Measurements from ENCODE around the gene P4HA2.
"Not testable (repeated sequence)": the region's sequence is repeated elsewhere in the genome, so short reads cannot be mapped to it uniquely, and the experiment has no call there.

P4HA2 gene

DNA sequence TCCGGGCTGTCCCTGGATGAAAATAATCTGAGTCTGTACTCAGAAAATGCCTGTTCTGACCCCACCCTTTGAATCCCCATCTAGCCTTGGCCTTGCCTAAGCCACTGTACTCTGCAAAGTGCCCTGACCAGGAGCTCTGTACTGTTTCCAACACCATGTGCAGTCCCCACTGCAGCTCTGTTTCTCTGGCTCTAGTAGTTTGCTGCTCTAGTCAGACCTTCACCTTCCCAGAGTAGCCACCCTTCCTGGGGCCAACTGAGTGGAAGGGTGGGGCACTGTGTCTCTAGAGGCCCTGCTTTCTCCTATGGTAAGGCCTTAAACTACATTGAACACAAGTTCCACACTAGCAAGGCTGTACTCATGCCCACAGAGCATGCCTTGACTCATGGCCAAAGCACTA lies 31.9 kb downstream of the P4HA2 start:
- no peak for DNase-seq

DNA sequence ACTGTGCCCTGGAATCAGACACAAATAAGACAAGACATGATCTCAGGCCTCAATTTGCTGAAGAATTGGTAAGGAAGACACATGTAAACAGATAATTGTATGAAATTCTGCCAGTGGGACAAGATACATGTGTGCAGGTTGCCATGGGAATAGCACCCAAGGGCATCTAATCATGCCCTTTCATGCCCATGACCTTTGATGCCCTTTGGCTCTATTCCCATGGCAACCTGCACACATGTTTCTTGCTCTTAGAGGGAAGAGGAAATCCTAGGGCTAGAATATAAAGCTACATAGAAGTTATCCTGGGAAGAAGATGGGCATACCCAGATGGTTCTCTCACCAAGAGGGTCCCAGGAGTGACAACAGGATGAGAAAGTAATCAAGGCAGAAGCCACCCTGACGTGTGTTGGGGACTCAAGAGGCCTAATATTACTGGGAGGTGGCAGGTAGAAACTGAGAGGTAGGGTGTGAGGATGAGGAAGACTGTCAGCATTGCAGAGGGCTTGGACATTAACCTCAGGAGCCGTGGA lies 34.4 kb downstream of the P4HA2 start:
- DNase-seq: no peak

DNA sequence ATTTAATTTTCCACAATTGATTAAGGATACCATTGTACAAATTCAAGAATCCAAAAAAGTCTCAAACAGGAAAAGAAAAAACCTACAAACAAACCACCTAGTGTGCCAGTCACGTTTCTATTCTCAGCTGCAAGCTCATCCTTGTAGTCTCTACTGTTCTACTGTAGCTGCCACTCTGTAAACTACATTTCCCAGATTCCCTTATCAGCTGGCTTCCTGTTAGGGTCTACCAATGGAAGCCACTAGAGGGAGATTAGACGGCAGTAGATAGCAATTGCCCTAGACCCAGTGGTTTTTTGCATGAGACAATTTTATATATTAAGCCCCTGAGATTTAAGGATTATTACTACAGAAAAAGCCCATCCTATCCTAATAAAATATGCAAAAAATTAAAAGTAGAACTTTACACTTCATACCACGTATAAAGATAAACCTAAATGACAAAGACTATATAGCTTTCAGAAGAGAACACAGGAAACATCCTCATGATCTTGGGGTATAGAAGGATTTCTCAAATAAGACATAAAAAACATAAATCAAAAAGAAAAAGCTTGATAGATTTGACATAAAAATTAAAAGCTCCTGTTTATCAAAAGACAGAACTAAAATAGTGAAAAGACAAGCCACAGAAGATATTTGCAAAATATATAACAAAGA lies 37.4 kb downstream of the P4HA2 start:
- DNase-seq: peak; percentile 81

DNA sequence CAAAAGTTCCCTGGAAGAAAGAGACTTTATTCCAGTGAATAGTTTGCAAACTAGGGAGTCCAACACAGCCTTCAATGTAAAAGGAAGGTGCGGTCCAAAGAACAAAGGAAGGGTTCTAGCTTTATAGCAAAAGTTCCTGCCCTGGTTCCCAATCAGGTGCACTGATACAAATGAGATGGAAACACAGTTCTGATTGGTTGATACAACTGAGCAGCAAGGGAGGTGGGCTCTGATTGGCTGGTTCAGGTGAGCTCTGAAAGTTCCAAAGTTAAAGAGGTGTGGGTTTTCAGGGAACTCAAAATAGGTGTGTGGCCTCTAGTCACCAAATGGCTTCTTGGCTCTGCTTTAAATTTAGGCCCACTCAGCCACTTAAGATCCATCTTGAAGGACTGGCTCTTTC lies 43.1 kb downstream of the P4HA2 start:
- DNase-seq: no peak

DNA sequence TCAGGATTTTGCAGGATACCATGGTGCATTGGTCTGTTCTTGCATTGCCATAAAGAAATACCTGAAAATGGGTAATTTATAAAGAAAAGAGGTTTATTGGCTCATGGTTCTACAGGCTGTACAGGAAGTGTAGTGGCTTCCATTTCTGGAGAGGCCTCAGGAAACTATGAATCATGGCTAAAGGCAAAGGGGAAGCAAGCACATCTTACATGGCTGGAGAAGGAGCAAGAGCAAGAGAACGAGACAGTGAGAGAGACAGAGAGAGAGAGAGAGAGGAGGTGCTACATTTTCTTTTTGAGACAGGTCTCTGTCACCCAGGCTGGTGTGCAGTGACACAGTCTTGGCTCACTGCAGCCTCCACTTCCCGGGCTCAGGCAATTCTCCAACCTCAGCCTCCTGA lies 43.9 kb downstream of the P4HA2 start:
- peak; percentile 24 for DNase-seq

DNA sequence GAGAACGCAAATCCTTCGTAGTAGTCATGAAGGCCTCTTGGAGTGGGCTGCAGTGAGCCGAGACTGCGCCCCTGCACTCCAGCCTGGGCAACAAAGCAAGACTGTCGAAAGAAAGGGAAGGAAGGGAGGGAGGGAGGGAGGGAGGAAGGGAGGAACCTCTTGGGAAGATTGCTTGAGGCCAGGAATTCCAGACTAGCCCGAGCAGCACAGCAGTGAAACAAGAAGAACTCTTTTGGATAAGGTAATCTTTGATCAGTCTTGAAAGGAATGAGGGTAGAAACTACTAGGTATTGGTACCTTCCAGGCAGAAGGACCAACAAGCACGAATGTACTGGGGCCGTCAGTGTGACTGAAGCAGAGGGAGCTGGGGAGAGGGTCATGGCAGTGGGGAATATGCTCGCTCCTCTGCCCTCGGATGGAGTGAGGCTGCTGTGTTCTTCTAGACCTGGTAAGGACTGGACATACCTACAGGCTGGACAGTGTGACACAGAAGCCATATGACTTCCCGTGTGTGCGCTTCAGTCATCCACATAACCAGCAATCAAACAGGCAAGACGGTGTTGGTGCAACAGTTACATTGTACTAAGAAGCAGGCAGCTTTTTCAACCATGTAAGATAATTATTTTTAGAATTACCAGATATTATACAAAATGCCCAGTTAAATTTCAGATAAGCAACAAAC lies 45.2 kb downstream of the P4HA2 start:
- no peak for DNase-seq

DNA sequence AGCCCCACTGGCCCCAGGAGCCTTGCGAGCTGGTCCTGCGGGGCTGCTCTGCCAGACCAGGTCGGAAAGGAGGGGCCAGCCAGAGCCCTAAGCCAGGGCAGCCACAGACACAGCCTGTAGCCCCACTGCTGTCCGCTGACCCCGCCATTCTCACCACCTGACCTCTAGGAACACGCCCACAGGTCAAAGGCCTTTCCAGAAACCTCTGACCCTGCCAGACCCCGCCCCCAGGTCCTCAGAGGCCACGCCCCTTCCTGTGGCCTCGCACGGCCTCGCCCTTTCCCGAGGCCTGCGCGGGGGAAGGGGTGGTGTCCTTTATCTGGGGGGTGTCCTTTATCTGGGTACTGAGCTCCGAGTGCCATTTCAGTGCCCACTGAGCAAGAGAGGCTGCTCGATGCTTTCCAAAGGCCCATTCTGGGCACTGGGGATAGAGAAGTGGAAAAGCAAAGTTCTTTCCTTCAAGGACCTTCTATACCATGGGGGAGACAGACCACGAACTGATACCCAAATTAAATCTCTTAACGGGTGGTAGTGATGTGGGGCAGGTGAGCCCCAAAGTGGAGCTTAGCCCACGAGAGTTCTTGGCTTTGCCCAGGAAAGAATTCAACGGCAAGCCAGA lies 46.5 kb downstream of the P4HA2 start:
- DNase-seq: no peak

DNA sequence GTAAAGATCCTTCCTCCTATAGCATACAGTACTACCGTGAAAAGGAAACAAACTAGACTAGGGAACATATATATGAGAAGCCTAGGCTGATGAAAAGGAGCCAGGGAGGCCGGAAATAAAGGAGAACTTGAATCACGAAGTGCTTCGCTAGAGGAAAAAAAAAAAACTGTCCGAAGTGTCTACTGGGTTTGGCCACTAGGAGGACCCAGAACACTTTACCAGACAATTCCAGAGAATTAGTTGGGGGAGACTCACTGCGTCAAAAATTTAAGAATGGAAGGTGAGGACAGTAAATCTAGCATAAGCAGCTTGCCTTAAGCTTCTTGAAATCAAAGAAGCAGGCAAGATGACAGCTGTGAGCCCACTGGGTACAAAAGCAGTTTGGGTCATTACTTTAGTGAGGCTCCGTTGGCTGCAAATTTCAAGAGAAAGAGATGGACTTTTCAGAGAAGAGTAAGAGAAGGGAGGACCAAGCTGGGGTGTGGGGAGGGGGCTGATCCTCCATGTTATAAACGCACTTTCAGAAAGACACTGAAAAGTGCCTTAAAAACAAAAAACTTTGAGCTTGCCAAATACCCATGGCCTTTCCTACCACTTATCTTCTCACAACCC lies 47.4 kb downstream of the P4HA2 start:
- DNase-seq: peak; percentile 64

DNA sequence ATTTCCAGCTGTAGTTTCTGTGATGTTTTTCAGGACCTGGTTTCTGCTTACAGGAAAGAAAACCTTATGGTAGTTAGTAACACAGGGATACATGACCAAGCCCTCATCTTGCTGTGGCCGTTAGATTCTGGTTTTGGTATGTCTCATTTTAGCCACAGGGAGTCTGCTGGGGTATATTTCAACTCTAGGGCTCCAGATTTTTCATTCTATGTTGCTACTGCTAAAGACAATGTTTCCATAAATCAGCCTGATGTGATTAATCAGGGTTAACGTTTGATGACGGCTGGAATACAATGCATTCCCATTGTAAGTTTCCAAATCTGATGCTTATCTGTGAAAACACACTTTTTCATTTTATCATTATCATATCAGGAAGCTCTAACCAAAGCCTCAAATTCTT lies 48.2 kb downstream of the P4HA2 start:
- DNase-seq: no peak

DNA sequence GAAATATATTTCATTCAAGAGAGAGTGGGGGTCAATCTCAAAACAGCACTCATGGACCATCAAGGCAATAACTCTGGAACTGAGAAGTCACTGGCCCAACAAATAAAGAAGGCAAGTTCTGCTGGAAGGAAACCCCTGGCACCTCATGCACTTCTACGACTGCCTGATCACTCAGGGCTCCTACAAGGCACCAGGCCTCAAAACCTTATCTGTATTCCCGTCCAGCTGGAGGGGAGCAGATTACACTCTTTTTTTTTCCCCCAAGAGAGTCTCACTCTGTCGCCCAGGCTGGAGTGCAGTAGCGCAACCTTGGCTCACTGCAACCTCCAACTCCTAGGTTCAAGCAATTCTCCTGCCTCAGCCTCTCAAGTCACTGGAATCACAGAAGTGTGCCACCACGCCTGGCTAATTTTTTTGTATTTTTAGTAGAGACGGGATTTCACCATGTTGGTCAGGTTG lies 49.9 kb downstream of the P4HA2 start:
- no peak for DNase-seq

DNA sequence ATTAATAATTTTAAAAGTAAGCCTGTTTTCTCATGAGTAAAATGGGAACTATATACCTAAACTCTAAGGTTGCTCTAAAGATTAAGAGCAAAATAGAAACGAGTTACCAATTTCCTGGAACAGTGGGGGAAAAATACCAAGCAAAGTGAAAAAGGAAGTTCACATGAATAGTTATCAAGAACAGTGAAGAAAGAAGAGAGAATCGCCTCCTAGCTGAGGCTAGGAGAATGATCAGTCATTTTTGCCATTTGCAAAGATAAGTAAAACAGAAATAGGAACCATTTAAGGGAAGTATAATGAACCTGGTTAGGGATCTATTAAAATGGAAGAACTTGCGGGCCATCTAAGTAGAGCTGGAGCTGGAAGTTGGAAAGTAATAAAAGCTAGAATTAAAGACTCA lies 50.7 kb downstream of the P4HA2 start:
- DNase-seq: peak; percentile 29

DNA sequence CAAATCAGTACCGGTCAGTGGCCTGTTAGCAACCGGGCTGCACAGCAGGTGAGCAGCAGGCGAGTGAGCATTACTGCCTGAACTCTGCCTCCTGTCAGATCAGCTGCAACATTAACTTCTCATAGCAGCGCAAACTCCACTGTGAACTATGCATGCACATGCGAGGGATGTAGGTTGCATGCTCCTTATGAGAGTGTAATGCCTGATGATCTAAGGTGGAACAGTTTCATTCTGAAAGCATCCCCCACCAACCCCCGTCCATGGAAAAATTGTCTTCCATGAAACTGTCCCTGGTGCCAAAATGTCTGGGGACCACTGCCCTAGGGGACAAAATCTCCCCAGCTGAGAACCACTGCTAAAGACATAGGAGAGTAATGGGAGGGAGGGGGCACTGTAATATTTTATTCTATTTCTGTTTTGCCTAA lies 51.1 kb downstream of the P4HA2 start:
- DNase-seq: no peak

DNA sequence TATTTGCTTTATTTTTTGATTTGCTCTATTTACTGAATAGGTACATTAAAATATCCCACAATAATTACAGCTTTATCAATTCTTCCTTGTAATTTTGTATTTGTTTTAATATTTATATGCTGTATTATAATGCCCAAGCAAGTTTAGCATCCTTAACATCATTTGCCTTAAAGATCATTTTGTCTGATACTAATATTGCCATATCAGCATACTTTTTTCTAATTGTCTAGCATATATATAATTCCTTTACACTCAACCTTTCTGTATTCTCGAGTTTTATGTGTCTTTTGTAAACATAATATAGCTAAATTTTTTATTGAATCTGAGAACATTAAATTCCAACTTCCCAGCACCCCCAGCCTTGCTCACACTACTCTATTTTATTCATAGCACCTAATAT lies 64.7 kb downstream of the P4HA2 start:
- no peak for DNase-seq

DNA sequence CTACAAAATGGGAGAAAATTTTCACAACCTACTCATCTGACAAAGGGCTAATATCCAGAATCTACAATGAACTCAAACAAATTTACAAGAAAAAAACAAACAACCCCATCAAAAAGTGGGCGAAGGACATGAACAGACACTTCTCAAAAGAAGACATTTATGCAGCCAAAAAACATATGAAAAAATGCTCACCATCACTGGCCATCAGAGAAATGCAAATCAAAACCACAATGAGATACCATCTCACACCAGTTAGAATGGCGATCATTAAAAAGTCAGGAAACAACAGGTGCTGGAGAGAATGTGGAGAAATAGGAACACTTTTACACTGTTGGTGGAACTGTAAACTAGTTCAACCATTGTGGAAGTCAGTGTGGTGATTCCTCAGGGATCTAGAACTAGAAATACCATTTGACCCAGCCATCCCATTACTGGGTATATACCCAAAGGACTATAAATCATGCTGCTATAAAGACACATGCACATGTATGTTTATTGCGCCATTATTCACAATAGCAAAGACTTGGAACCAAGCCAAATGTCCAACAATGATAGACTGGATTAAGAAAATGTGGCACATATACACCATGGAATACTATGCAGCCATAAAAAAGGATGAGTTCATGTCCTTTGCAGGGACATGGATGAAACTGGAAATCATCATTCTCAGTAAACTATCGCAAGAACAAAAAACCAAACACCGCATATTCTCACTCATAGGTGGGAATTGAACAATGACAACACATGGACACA lies 65.9 kb downstream of the P4HA2 start:
- DNase-seq: not testable (repeated sequence)

DNA sequence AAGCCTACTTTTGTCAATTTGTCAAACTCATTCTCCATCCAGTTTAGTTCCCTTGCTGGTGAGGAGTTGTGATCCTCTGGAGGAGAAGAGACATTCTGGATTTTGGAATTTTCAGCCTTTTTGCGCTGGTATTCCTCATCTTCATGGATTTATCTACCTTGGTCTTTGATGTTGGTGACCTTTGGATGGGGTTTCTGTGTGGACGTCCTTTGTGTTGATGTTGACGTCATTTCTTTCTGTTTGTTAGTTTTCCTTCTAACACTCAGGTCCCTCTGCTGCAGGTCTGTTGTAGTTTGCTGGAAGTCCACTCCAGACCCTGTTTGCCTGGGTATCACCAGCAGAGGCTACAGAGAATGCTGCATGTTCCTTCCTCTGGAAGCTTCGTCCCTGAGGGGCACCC lies 71.2 kb downstream of the P4HA2 start:
- DNase-seq: no peak

DNA sequence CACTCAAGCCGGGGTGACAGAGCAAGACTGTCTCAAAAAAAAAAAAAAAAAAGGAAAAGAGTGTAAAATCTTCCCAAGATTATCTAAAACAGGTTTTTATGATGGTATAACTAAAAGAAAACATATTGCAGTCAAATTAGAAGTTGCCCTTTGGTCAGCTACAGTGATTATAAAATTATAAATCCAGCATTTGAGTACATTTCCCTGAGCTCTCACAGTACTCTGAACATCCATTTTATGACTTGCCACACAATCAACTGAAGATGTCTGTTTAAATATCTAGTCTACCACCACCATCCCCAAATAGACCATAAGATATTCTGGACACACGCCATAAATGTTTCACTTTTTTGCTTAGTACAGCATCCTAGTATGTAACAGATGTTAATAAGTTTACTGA lies 77.1 kb downstream of the P4HA2 start:
- no peak for DNase-seq

DNA sequence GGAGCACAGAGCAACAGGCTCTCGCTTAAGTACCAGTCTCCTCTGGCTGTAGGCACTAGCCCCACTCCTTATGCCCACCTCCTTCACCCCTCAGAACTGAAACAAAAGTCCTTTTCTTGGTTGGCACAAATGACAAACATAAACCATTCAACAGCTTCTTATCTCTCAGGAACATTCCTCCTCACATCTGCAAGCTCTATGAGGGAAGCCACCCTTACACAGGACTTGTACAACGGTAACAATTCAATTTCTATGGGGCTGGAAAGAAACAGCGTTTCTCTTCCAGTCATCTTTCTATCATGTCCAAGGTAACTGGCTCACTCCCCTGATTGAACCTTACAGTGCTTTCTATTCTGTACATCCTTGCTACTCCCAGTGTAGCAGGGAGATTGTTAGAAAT lies 80.0 kb downstream of the P4HA2 start:
- DNase-seq: no peak

DNA sequence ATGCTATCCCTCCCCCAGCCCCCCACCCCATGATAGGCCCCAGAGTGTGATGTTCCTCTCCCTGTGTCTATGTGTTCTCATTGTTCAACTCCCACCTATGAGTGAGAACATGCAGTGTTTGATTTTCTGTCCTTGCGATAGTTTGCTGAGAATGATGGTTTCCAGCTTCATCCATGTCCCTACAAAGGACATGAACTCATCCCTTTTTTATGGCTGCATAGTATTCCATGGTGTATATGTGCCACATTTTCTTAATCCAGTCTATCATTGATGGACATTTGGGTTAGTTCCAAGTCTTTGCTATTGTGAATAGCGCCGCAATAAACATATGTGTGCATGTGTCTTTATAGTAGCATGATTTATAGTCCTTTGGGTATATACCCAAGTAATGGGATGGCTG lies 82.3 kb downstream of the P4HA2 start:
- not testable (repeated sequence) for DNase-seq

DNA sequence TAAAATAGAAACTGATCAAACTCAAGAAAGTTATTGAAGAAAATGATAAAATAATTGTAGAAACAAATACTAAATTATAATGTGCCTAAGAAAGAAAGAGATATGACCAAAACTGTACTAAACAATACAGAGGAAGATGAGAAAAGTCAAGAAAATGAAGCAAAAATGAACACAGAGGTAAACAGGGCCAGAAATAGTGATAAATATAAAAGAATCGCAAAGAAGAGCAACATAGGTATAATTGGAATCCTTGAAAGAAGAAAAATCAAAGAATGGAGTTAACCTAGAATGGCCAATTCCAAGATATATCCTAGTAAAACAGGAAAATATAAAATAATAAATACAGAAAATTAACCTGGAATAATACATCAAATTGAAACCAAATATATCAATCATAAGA lies 84.5 kb downstream of the P4HA2 start:
- DNase-seq: no peak

DNA sequence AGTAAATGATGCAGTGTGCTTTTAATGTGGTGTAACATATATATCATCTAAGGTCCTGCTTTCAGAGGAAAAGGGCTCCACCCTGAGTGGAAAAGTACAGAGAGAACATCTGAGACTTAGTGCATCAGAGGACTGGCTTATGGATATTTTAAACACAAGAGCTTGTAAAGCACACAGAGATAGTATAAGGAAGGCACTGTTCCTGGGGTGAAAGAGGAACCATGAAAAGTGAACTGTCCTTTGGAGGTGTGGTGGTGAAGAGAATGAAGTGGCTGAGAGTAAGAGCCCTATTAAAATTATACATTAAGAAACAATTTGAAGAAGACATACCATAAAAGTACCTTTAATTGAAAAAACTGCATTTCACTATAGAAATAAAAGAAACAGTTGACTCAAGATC lies 85.2 kb downstream of the P4HA2 start:
- no peak for DNase-seq

All from HCEC 1CT (cell line).